GM12864 (cell line): ENCODE measurements around the gene NEK3.

Source experiments
- DNase-seq: peaks from one replicate; pipeline ENCODE4 v3.0.0-alpha.2; 2011; ENCODE audit warnings: low read depth
- H3K4me3 ChIP-seq: 2 replicates; pipeline ENCODE4 v1.5.1; 2011; ENCODE audit warnings: mild to moderate bottlenecking, low read depth, low read length, control low read depth
- CTCF ChIP-seq: IDR thresholded peaks from 2 replicates; pipeline ENCODE4 v1.5.1; 2011; ENCODE audit warnings: low read depth, mild to moderate bottlenecking, moderate library complexity, low read length, control low read depth, inconsistent platforms; ENCODE audit errors: missing control alignments

NEK3 gene

GRCh38 chr13:52130641-52131040 is 28.8 kb downstream of the NEK3 start:
- TF ChIP-seq CTCF = no peak
- no peak overlapping the region for H3K4me3 ChIP-seq
- no peak for DNase-seq

- TF ChIP-seq CTCF = peak; percentile 63
- no peak for DNase-seq
- H3K4me3 ChIP-seq = peak within 1 kb of the TSS; percentile 49
Observed at GRCh38 chr13:52128714-52129700, 30.4 kb downstream of the NEK3 start, which contains the start of gene NEK5. Gene NEK5, minus strand, starts transcription at chr13:52129073. Its CDS starts 1,591 bp downstream, at chr13:52127482.

- peak overlapping the region; percentile 49 for H3K4me3 ChIP-seq
- TF ChIP-seq CTCF = peak; percentile 71
- peak; percentile 4 for DNase-seq
Observed at GRCh38 chr13:52127783-52128702, 31.4 kb downstream of the NEK3 start.

GRCh38 chr13:52127378-52127777 is 32.0 kb downstream of the NEK3 start:
- H3K4me3 ChIP-seq = no peak overlapping the region
- no peak for TF ChIP-seq CTCF
- no peak for DNase-seq

GRCh38 chr13:52125547-52125946 is 33.9 kb downstream of the NEK3 start:
- no peak overlapping the region for H3K4me3 ChIP-seq
- TF ChIP-seq CTCF = no peak
- DNase-seq = no peak

GRCh38 chr13:52118595-52118994 is 40.8 kb downstream of the NEK3 start:
- no peak overlapping the region for H3K4me3 ChIP-seq
- no peak for DNase-seq
- TF ChIP-seq CTCF = no peak
